GOT3 (cell line): ENCODE data around the gene FAM90A26.
A peak's percentile ranks its signal among the peaks of the same experiment; 100 is the strongest.
"Not testable (repeated sequence)": the region's sequence is repeated elsewhere in the genome, so short reads cannot be mapped to it uniquely, and the experiment has no call there.

ENCODE experiments used
- DNase-seq: peaks from one replicate; lab custom pipeline; 2025; ENCODE audit warnings: mixed read lengths; lab: John Stamatoyannopoulos, UW

Gene FAM90A26

GRCh38 chr4:9169791-9170459, at the start of gene FAM90A26:
TSS of gene FAM90A26 (plus strand) at chr4:9170409. CDS start at chr4:9173173, 2,764 bp downstream.
- DNase-seq = not testable (repeated sequence)

GRCh38 chr4:9122711-9123110, 47.5 kb upstream of the FAM90A26 start:
- not testable (repeated sequence) for DNase-seq

- peak; percentile 10 for DNase-seq
Measured at GRCh38 chr4:9123572-9124007, 46.6 kb upstream of the FAM90A26 start.

GRCh38 chr4:9125601-9126161, 44.5 kb upstream of the FAM90A26 start:
- DNase-seq = not testable (repeated sequence)

GRCh38 chr4:9131420-9131819, 38.8 kb upstream of the FAM90A26 start:
- DNase-seq = not testable (repeated sequence)

- not testable (repeated sequence) for DNase-seq
Measured at GRCh38 chr4:9132849-9133248, 37.4 kb upstream of the FAM90A26 start.

GRCh38 chr4:9134011-9134410, 36.2 kb upstream of the FAM90A26 start:
- DNase-seq = not testable (repeated sequence)

GRCh38 chr4:9134556-9134955, 35.7 kb upstream of the FAM90A26 start:
- DNase-seq = not testable (repeated sequence)

- DNase-seq = not testable (repeated sequence)
Measured at GRCh38 chr4:9141050-9141449, 29.2 kb upstream of the FAM90A26 start.

- DNase-seq = not testable (repeated sequence)
Measured at GRCh38 chr4:9142786-9143185, 27.4 kb upstream of the FAM90A26 start.

GRCh38 chr4:9143421-9144080, 26.7 kb upstream of the FAM90A26 start:
- DNase-seq = no peak

- no peak for DNase-seq
Measured at GRCh38 chr4:9146967-9147366, 23.2 kb upstream of the FAM90A26 start.

GRCh38 chr4:9147368-9147767, 22.8 kb upstream of the FAM90A26 start:
- DNase-seq = not testable (repeated sequence)

- DNase-seq = not testable (repeated sequence)
Measured at GRCh38 chr4:9148611-9149409, 21.4 kb upstream of the FAM90A26 start.

- DNase-seq = not testable (repeated sequence)
Measured at GRCh38 chr4:9151809-9152179, 18.4 kb upstream of the FAM90A26 start.

GRCh38 chr4:9152180-9153007, 17.8 kb upstream of the FAM90A26 start:
- peak; percentile 96 for DNase-seq

- DNase-seq = peak; percentile 96
Measured at GRCh38 chr4:9153008-9153570, 17.1 kb upstream of the FAM90A26 start.

GRCh38 chr4:9153571-9154157, 16.5 kb upstream of the FAM90A26 start:
- not testable (repeated sequence) for DNase-seq

GRCh38 chr4:9155101-9155886, 14.9 kb upstream of the FAM90A26 start:
- DNase-seq = not testable (repeated sequence)

GRCh38 chr4:9158392-9158791, 11.8 kb upstream of the FAM90A26 start:
- not testable (repeated sequence) for DNase-seq
